Left ventricle myocardium inferior (tissue), 1 donor: ENCODE measurements around the gene BRF1. TPM values are rescaled to one million over a fixed set of nuclear protein-coding genes. Genes with fewer than 3 reads are reported as not detected.
A peak's percentile ranks its signal among the peaks of the same experiment; 100 is the strongest.

Experiments
- DNase-seq: peaks from one replicate; pipeline ENCODE4 v3.0.0-alpha.2; 2020
- H3K27ac ChIP-seq: fragments of 200-600 bp; replicated peaks from 2 replicates; pipeline ENCODE4 v1.8.0; 2021
- H3K27me3 ChIP-seq: fragments of 200-600 bp; 2 replicates; pipeline ENCODE4 v1.8.0; 2021; ENCODE audit warnings: low read depth
- H3K36me3 ChIP-seq: fragments of 200-600 bp; 2 replicates; pipeline ENCODE4 v1.8.0; 2021
- H3K4me1 ChIP-seq: fragments of 200-600 bp; 2 replicates; pipeline ENCODE4 v1.8.0; 2021
- H3K4me3 ChIP-seq: fragments of 200-600 bp; 2 replicates; pipeline ENCODE4 v1.8.0; 2021; ENCODE audit warnings: mild to moderate bottlenecking, moderate library complexity
- H3K9me3 ChIP-seq: fragments of 200-600 bp; replicated peaks from 2 replicates; pipeline ENCODE4 v1.8.0; 2021
- CTCF ChIP-seq: fragments of 200-600 bp; IDR thresholded peaks from 2 replicates; pipeline ENCODE4 v1.8.0; 2021; ENCODE audit warnings: antibody characterized with exemption, mild to moderate bottlenecking, borderline replicate concordance
- intact Hi-C: fragments of 100-400 bp; cut with micrococcal nuclease; formaldehyde crosslinking; loops from one replicate; pipeline ENCODE4 v1.11.0; 2022
- total RNA-seq: library from RNA; stranded (reverse); fragmentation: NEBNext Ultra II Directional; extraction: Animal tissue kit (Norgen Biotek cat#: 25700); gene quantifications from one replicate; pipeline ENCODE4 v1.2.1, GENCODE V29; 2021
- donor health status: DM: no; HTN: yes; CAD: no; lungs with severe emphysema.

The BRF1 gene
- total RNA-seq, 1 donor from 2014 or later, result 19.8 TPM

- H3K27ac ChIP-seq, result peak overlapping the region; percentile 83
- H3K4me1 ChIP-seq, result peaks cover 83% of the 10 kb centered on the region
- no peaks in the 10 kb centered on the region for H3K36me3 ChIP-seq
- H3K27me3 ChIP-seq, result peaks cover 18% of the 10 kb centered on the region
- DNase-seq, result no peak
- intact Hi-C loops, result no loop called here
- H3K9me3 ChIP-seq, result no peaks in the 10 kb centered on the region
- TF ChIP-seq CTCF, result no peak
- no peak overlapping the region for H3K4me3 ChIP-seq
Measured at GRCh38 chr14:105203701-105204100, 97.1 kb downstream of the BRF1 start.

GRCh38 chr14:105203057-105203531 lies 97.7 kb downstream of the BRF1 start:
- Histone ChIP-seq H3K9me3 (no peaks in the 10 kb centered on the region), H3K36me3 (no peaks in the 10 kb centered on the region), H3K27me3 (peaks cover 24% of the 10 kb centered on the region), H3K27ac (peak overlapping the region; percentile 95), H3K4me3 (no peak overlapping the region), H3K4me1 (peaks cover 89% of the 10 kb centered on the region)
- peak; percentile 73 for DNase-seq
- TF ChIP-seq CTCF, result peak; percentile 95
- intact Hi-C loops, result no loop called here

- TF ChIP-seq CTCF, result no peak
- H3K4me3 ChIP-seq, result no peak overlapping the region
- no peaks in the 10 kb centered on the region for H3K9me3 ChIP-seq
- H3K27ac ChIP-seq, result peak overlapping the region; percentile 95
- H3K36me3 ChIP-seq, result no peaks in the 10 kb centered on the region
- intact Hi-C loops, result no loop called here
- peaks cover 35% of the 10 kb centered on the region for H3K27me3 ChIP-seq
- peaks cover 91% of the 10 kb centered on the region for H3K4me1 ChIP-seq
- no peak for DNase-seq
Measured at GRCh38 chr14:105201925-105202513, 98.8 kb downstream of the BRF1 start.

- TF ChIP-seq CTCF, result peak; percentile 35
- Histone ChIP-seq H3K4me3 (no peak overlapping the region), H3K36me3 (no peaks in the 10 kb centered on the region), H3K4me1 (peaks cover 93% of the 10 kb centered on the region), H3K9me3 (no peaks in the 10 kb centered on the region), H3K27ac (peak overlapping the region; percentile 95), H3K27me3 (peaks cover 41% of the 10 kb centered on the region)
- intact Hi-C loops, result no loop called here
- no peak for DNase-seq
Measured at GRCh38 chr14:105201156-105201924, 99.5 kb downstream of the BRF1 start.

- Histone ChIP-seq H3K36me3 (no peaks in the 10 kb centered on the region), H3K4me3 (no peak overlapping the region), H3K27me3 (peaks cover 48% of the 10 kb centered on the region), H3K27ac (peak overlapping the region; percentile 95), H3K4me1 (peaks cover 94% of the 10 kb centered on the region), H3K9me3 (no peaks in the 10 kb centered on the region)
- intact Hi-C loops, result no loop called here
- no peak for DNase-seq
- no peak for TF ChIP-seq CTCF
Measured at GRCh38 chr14:105200641-105201040, 100.2 kb downstream of the BRF1 start.
